RCC 7860 (cell line): Measurements from ENCODE around the gene HBM.
A peak's percentile ranks its signal among the peaks of the same experiment; 100 is the strongest.
"Not testable (repeated sequence)": the region's sequence is repeated elsewhere in the genome, so short reads cannot be mapped to it uniquely, and the experiment has no call there.

Experiments used
- DNase-seq: peaks from one replicate; pipeline ENCODE4 v3.0.0-alpha.2; 2015; ENCODE audit warnings: low spot score
- FAIRE-seq: peaks from 2 replicates; lab custom pipeline; 2012; peaks lifted over from hg19 to GRCh38; lab: Jason Lieb, UNC

Gene HBM

DNA sequence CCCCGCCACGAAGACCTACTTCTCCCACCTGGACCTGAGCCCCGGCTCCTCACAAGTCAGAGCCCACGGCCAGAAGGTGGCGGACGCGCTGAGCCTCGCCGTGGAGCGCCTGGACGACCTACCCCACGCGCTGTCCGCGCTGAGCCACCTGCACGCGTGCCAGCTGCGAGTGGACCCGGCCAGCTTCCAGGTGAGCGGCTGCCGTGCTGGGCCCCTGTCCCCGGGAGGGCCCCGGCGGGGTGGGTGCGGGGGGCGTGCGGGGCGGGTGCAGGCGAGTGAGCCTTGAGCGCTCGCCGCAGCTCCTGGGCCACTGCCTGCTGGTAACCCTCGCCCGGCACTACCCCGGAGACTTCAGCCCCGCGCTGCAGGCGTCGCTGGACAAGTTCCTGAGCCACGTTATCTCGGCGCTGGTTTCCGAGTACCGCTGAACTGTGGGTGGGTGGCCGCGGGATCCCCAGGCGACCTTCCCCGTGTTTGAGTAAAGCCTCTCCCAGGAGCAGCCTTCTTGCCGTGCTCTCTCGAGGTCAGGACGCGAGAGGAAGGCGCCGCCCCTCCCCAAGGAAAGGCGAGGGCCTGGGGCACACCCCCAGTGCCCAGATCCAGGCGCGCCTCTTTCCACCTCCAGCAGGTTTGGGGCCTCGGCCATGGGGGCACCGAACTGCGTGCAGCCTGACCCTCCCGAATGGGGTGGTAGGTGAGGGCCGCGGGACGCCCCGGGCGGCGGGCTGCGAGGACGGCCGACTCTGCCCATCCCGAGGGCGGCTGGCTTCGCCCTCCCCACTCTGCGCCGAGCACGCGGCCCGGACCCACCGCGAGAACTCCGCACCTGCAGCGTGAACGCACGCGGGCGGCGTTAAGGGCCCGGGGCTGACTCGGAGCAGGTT, 15.1 kb downstream of the HBM start:
- DNase-seq = no peak

DNA sequence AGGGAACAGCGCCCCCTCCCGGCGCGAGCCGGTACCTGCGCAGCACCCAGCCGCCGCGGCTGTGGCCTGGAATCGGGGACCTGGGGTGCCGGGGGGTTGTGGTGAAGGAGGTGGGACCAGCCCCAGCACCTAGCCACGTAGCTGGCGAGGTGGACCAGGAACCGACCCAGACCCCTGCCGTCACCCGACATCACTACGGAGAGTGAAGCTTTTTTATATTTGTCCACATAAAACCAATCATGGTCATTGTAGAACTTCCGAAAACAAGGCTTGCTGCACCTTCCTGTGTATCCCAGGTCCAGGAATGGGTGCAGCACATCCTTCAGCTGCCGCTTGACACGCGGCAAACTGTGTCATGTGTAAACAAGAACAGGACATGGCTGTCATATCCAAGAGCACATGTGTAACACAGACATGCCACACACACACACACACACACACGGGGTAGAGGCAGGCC, 15.8 kb downstream of the HBM start:
- no peak for FAIRE-seq
- peak; percentile 18 for DNase-seq

More for the DNA sequence above, 15.1 kb downstream of the HBM start:
- no peak for FAIRE-seq

DNA sequence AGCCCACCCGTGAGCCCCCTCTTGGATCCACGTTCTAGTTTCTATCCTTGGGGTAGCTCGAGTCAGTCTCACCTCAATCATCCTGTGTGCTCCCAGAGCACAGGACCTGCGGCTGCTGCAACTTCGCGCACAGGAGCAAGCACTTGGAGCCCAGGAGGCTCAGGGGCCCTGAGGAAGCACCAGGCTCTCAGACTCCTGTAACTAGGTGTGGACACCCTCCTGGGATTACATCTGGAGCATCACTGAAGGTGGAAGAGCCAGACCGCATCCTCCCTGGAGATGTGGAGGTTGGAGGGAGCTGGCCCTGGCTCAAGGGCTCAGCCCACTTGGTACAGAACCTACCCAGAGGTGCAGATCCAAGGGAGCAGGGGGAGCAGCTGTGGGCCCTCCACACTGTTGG, 17.2 kb downstream of the HBM start:
- DNase-seq (no peak), FAIRE-seq (no peak)

DNA sequence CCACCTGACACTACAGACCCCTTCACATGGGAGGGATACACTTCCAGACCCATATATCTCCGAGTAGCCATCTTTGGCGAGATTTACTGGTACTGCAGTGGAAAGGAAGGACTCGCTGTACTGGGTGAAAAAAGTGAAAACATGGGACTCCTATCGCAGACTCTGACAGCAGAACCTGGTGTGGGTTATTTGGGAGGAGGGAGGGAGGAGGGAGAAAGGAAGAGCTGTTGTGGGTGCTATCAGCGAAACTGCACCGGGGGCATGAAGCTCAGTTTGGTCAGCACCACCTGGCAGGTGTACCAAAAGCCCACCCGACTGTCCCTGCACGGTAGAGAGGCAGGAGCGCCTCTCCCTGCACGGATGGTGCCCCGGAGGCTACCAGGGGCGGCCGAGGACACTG, 19.4 kb downstream of the HBM start:
- no peak for FAIRE-seq
- DNase-seq = no peak

DNA sequence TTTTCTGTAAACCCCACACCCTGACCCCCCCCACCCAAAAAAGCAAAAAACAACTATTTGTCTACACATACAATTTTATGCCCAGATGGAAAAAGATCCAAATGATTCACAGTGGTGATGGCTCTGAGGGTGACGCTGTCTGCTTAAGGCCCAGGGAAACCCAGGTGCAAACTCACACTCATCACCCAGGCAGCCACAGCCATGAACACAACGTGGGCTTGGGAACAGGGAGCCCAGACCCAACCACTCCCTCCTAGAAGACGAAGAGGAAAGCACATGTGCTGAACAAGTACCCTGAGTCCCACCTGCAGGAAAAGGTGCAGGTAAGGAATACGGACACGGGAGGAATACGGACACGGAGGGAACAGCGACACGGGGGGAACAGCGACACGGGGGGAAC, 19.9 kb downstream of the HBM start:
- FAIRE-seq = no peak

DNA sequence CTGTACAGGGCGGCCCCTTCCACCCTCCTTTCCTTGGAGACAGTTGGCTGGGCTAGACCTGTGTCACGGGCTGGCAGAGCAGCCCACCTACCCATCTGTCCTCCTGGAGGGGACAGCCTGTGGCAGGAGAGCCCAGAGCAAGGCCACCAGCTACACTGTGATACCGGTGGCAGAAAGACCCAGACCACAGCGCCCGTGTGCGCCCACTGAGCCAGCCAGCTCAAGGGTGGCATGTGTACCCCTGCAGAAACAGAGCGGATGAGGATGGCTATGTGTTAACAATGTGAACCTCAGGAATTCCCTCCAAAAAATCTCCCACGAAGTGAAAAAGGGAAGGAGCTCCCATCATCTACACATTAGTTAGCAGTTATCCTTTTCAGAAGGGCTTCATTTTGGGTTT, 21.6 kb downstream of the HBM start:
- DNase-seq (no peak), FAIRE-seq (no peak)

More for the DNA sequence above, 19.9 kb downstream of the HBM start:
- no peak for DNase-seq

DNA sequence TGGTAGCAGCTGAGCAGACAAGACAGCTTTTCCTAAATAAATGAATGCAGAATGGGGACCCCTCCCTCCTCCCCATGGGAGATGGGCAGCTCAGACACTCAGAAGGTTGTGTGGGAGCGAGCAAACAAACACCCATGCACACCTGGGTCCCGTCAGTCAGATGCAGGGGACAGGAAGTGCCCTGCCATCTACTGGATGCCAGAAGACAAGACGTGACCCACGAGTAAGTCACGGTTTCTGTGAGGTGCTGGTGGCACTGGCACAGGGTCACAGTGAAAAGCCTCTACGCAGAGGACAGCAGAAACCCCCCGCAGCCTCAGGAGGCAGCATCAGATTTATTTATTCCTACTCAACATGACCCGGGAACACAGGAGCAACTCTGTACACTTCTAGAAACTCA, 22.9 kb downstream of the HBM start:
- FAIRE-seq = no peak
- DNase-seq = no peak

DNA sequence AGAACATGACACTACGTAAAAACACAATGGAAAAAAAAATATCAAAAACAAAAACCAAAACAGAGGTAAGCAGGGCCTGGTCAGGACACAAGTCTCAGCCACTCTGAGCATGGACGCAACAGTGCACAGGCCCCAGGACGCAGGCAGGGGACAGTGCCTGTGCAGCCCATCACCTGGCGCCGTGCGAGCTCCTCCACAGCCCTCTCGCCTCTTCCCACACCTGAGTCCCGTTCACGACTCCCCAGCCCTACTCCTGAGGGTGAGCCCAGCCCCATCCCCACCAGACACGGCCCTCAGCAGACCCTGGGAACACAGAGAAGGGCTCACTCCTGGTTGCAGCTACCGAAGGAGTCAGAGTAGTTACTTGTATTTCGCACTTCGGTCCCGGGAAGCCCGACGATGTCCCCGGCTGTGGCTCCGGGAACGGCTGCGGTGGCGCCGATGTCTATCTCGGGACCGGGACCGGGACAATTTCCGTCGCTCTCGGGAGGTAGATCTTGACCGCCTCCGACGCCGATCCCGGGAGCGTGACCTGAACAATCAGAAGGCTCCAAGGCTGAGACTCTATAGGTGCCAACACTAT, 23.9 kb downstream of the HBM start:
- FAIRE-seq = no peak

DNA sequence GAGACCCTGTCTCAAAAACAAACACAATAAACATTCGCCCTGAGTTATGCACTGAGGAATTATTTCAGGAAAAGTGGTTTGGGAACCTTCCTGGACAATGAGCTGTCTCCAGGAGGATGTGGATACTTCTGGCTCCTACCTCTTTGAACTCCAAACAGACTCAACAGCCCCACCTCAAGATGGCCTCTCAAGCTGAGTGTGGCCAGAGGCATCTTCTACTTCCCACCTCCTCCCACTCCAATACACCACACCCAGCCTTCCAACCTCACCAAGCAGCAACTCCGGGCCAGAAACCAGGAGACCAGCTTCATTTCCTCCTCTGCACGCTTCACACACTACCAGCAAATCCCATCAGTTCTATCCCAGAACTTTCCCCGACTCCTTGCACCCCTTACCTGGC, 26.1 kb downstream of the HBM start:
- no peak for FAIRE-seq

More for the DNA sequence above, 23.9 kb downstream of the HBM start:
- DNase-seq = no peak

DNA sequence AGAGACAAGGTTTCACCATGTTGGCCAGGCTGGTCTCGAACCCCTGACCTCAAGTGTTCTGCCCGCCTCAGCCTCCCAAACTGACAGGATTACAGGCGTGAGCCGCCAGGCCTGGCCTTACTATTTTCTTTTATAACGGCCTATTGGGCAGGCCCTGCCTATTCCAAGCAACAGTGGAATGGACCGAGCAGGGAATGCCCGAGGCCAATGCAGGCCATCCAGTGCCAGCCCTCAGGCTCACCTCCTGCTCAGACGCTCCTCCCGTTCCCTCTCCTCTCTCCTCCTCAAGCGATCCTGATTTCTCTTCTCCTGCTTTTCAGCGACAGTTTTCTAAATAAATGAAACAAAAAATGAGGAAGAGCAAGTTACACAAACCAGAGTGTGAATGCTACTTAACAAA, 26.9 kb downstream of the HBM start:
- FAIRE-seq = no peak

More for the DNA sequence above, 26.1 kb downstream of the HBM start:
- no peak for DNase-seq

DNA sequence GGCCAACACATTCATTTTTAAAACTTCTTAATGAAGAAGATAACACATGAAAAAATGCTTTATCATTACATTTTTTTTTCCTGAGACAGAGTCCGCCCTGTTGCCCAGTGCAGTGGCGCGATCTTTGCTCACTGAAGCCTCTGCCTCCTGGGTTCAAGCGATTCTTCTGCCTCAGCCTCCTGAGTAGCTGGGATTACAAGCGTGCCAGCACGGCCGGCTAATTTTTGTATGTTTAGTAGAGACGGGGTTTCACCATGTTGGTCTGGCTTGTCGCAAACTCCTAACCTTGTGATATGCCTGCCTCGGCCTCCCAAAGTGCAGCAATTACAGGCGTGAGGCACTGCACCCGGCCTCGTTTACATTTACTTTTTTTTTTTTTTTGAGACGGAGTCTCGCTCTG, 27.7 kb downstream of the HBM start:
- FAIRE-seq = no peak

More for the DNA sequence above, 26.9 kb downstream of the HBM start:
- no peak for DNase-seq

DNA sequence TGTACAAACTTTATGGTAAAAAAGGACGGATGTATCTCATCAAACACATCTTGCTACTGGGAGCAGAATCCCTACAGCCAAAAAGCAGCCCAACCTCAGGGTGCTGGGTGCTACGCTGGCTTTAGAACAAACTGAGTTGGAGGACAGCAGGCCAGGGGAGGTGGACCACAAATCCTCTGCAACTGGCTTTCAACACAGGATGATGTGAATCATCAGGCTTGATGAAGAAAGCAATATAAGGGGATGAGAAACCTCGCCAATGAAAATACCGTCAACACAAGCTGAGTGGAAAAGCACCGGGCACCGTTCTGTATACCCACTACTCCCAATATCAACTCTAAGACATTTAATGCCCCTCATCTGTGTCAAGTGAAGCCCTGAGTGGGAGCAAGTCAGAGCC, 28.7 kb downstream of the HBM start:
- no peak for FAIRE-seq

More for the DNA sequence above, 27.7 kb downstream of the HBM start:
- no peak for DNase-seq

DNA sequence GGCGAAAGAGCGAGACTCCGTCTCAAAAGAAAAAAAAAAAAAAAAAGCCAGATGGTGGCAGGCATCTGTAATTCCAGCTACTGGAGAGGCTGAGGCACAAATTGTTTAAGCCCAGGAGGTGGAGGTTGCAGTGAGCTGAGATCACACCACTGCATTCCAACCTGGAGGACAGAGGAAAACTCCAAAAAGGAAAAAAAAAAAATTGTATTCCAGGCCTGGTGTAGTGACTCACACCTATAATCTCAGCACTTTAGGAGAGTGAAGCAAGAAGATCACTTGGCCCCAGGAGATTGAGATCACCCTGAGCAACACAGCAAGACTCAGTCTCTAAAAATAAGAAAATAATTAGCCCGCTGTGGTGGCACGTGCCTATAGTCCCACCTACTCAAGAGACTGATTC, 34.6 kb downstream of the HBM start:
- DNase-seq (peak; percentile 50), FAIRE-seq (no peak)

More for the DNA sequence above, 28.7 kb downstream of the HBM start:
- DNase-seq = no peak

DNA sequence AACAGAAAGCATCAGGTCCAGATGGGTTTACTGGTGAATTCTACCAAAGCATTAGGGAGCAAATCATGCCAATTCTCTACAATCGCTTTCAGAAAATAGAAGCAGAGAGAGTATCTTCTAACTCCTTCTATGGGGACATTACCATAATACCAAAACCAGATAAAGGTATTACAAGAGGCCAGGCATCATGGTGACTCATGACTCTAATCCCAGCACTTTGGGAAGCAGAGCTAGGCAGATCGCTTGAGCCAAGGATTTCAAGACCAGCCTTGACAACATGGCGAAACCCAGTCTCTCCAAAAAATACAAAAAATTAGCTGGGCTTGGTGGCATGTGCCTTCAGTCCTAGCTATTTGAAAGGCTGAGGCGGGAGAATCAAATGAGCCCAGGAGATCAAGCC, 37.5 kb downstream of the HBM start:
- DNase-seq (no peak), FAIRE-seq (no peak)

DNA sequence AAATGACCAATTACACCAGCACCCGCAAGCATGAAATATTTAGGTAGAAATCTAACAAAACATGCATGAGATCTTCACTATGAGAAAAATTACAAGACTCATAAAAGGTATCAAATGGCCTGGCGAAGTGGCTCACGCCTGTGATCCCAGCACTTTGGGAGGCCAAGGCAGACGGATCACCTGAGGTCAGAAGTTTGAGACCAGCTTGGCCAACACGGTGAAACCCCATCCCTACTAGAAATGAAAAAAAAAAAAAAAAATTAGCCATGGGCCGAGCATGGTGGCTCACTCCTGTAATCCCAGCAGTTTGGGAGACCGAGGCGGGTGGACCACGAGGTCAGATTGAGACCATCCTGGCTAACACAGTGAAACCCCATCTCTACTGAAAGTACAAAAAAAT, 38.3 kb downstream of the HBM start:
- not testable (repeated sequence) for FAIRE-seq, DNase-seq

DNA sequence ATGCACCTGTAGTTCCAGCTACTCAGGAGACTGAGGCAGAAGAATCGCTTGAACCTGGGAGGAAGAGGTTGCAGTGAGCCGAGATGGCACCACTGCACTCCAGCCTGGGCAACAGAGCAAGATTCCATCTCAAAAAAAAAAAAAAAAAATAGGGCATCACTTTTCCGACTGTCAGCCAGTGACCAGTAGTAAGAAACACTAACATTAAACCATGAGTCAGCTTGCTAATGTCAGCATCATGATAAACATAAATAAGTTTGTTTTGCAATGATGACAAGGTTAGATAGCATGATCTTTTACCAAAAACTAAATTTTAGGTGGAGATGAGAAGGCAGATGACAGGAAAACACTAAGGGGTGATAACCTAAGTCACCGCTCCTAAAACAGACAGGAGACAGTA, 43.6 kb downstream of the HBM start:
- not testable (repeated sequence) for DNase-seq, FAIRE-seq

DNA sequence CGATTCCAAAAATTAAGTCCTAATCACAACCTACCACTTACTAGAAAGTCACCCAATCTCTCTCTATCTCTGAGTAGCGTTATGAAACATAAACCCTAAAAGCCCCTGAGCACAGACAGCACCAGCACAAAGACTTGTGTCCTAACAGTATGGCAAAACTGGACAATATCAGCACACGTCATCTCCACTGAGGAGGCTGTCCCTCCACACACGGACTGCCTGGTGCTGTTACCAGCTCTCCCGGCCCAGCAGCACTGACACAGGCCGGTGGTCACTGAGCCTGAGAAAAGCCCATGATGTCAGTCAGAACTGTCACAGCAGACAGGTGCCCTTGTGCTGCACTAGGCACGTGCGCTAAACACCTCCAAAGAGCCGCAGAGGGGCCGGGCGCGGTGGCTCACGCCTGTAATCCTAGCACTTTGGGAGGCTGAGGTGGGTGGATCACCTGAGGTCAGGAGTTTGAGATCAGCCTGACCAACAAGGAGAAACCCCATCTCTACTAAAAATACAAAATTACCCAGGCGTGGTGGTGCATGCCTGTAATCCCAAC, 45.9 kb downstream of the HBM start:
- not testable (repeated sequence) for FAIRE-seq, DNase-seq

DNA sequence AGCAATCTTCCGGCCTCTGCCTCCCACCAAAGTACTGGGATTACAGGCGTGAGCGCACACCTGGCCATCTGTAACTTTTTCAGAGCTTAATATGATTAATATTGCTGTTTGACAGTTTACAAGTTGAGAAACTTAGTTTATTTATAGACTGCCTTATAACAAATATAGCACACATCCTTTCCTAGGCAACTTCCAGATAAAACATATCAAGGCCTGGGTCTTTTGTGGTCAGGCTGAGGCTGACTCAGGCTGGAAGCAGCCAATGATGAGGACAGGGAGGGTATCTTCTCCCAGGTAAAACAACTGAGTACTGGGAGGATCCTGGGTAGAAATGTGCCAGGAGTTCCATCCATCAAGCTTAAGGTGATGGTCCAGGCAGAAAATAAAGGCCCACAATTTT, 47.2 kb downstream of the HBM start:
- DNase-seq (no peak), FAIRE-seq (no peak)
